GM12892 (cell line): ENCODE results near the gene TRIM52.

Experiments used
- POLR2A ChIP-seq: IDR thresholded peaks from 2 replicates; pipeline ENCODE4 v1.6.1; 2011; ENCODE audit warnings: low read depth, low read length, control low read depth
- POLR2AphosphoS5 ChIP-seq: IDR thresholded peaks from 2 replicates; pipeline ENCODE4 v1.6.1; 2011; ENCODE audit warnings: low read depth, low read length, control low read depth

DNA sequence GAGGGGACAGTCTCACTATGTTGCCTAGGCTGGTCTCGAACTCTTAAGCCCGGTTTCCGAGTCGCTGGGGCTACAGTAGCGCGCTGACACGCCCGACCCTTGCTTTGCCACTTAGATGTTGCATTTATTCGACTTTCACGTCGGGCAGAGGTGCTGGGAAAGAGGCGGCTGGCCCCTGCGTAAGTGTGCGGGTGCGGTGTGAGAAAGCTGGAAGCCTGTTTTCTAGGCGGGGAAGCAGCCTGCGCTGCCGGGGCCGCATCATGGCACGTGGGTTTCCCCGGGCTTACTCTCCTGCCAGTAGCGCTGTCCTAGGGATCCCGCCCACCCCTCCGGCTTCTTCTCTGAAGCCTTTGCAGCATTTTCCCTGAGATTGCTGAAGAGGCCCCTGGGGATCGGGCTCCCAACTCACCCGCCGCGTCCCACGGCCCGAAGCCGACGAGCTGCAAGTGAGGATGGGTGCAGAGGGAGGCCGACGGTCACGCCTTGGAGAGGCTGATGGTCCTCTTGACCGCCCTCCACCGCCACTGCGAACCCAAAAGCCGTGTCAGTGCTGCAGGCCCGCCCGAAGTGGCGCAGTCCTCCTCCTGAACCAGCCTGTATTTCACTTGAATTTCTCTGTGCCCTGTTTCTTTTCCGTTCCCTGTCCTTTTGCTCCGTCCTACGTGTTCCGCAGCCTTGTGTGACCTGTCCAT, 43.7 kb downstream of the TRIM52 start:
- TF ChIP-seq POLR2A = no peak
- TF ChIP-seq POLR2AphosphoS5 = no peak
